Measurements from ENCODE around the gene MDN1.
"Not testable (repeated sequence)": the region's sequence is repeated elsewhere in the genome, so short reads cannot be mapped to it uniquely, and the experiment has no call there.

The MDN1 gene

DNA sequence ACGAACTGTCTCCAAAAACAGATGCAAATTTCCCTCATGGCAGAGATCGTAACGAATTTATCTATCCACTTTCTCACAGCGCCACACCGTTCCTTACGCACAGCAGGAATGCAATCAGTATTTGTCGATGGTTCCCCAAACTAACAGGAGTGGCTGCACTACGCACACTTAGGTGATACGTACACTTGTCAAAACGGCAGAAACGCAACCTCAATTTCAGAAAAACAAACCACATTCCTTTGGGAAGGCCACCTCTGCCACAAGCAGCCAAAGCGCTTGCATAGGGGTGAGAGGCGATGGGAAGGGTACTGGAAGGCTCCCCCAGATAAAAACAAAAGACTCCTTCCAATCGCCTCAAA lies 638 bp downstream of the MDN1 start:
- no peak for DNase-seq (ENCODE audit: low read depth)

DNA sequence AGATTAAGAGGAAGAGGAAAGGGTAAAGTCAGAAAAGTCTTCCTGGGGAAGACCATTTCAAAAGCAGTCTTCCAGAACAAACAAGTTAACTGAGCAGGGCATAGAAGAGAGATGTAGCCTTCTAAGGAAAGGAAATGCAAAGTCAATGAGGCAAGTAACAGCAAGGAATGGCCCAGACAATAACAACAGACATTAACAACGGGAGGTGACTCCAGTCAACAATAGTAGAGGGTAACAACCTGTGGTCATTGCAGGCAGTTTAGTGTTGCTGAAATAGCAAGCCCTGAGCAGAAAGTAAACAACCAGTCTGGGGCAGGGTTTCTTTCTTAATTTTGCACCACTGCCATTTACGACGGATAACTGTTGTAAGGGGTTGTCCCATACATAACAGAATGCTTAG lies 2.1 kb downstream of the MDN1 start:
- DNase-seq (ENCODE audit: low read depth), result no peak

DNA sequence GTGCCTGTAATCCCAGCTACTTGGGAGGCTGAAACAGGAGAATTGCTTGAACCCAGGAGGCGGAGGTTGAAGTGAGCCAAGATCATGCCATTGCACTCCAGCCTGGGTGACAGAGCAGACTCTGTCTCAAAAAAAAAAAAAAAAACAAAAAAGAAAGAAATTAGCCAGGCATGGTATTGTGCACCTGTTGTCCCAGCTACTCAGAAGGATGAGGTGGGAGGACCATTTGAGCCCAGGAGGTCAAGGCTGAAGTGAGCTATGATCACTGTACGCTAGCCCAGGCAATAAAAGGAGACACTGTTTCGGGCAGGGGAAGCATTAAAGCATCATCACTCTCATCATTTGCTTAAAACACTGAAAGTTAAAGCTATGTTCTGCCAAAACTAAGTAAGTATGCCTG lies 6.2 kb downstream of the MDN1 start:
- not testable (repeated sequence) for DNase-seq (ENCODE audit: low read depth)

DNA sequence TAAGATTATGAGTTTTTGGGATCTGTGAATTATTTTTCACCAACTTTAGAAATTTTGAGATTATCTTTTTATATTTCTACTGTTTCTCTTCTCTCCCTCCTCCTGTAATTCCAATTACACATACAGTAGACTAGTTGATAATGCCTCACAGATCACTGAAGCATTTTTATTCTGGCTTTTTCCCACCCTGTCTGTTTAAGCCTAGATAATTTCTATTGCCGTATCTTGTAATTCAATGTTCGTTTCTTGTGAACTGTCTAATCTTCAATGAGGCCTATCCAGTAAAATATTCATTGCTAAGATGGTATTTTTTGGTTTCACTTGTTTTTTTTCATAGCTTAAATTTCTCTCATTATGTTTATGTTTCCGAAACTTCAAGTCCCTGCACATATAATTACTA lies 12.0 kb downstream of the MDN1 start:
- DNase-seq (ENCODE audit: low read depth), result no peak

DNA sequence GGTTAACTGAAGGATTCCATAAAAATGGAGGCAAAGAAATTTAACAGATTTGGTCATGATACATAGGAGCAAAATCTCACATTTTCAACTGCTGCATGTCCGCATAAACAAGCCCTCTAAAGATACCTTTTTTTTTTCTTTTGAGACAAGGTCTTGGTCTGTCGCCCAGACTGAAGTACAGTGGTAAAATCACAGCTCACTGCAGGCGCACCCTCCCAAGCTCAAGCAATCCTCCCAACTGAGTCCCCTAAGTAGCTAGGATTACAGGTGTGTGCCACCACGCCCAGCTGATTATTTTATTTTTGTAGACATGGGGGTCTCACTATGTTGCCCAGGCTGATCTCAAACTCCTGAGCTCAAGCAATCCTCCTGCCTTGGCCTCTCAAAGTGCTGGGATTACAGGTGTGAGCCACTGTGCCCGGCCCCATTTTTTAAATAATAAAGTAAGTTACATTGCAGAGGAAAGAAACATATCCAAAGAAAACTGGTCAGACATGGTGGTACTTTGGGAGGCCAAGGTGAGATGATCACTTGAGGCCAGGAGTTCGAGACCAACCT lies 13.7 kb downstream of the MDN1 start:
- no peak for DNase-seq (ENCODE audit: low read depth)

DNA sequence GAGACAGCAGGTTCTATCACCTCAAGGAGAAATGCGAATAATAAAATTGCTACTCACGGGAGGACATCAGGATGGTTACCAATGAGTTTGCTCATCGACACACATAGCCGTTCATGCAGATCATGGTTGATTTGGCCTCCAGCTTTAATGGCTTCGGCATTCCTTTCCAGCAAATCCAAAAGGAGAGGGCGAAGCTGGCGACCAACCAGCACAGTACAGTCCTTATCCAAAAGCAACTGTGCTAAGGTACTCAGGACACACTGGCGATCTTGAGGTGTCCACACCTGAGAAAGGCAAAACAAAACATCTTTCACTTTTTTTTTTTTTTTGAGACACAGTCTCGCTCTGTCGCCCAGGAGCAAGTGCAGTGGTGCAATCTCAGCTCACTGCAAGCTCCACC lies 16.3 kb downstream of the MDN1 start:
- no peak for DNase-seq (ENCODE audit: low read depth)

DNA sequence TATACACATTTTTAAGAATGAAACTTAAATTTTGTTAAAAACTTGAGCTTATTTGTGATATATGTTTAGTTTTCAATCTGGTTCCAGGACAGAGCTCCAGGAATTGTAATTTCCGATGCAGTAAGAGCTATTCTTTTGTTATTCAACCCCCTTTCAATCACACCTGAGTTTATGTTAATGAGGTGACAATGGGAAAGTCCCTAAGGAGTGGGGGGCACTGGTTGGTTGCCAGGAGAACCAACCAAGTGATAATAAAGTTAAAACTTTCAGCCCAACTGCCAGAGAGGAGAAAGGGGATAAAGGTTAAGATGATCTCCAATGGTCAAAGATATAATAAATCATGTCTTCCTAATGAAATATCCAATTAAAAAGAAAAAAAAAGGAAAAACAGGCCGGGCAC lies 19.8 kb downstream of the MDN1 start:
- no peak for DNase-seq (ENCODE audit: low read depth)

DNA sequence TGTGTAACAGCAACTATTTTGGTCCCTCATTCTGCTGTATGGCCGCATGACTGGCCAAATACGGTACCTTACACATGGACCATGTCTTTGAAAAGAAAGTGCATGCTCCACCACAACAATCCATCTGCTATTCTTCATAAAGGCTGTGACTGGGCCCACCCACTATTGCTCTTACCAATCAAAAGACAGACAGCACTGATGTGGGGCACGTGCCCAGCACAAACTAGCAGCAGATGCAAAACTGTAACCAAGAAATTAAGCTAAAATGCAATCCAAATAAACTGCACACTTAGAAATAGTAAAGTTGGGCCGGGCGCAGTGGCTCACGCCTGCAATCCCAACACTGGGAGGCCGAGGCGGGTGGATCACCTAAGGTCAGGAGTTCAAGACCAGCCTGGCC lies 20.5 kb downstream of the MDN1 start:
- DNase-seq (ENCODE audit: low read depth), result no peak

DNA sequence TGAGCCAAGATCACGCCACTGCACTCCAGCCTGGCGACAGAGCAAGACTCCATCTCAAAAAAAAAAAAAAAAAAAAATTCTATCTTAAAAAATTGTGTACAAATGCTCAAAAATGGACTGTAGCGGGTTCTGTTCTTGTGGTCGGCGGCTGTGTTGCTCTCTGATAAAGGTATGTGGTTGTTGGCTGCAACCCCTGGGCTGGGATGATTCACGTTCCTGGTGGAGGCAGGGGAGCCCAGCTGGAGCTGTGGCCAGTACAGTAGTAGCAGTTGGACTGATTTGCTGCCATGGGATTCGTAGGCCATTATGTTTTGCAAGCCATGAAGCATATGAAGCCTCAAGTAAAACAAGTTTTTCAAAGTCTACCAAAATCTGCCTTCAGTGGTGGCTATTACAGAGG lies 22.3 kb downstream of the MDN1 start:
- no peak for DNase-seq (ENCODE audit: low read depth)

- DNase-seq (ENCODE audit: low read depth), result no peak
These were observed 25.3 kb downstream of the MDN1 start for GRCh38 chr6:89794324-89794723.

DNA sequence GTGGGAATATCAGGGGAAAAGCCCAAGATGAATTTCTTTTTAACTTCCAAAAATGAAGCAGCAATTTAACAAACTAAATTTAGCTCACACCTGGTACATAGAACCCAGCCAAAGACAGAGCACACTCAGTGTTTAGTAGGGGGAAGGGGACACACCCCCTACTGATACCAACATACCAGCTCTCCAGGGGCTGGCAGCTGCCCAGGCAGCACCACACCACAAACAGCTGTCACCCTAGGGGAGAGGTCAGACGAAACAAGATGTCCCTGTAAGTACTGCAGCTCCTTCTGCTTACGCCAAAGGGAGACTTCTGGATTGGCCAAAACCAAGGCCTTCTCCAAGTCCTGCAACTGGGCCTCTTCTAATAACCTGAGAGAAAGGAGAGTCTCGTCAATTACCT lies 26.0 kb downstream of the MDN1 start:
- no peak for DNase-seq (ENCODE audit: low read depth)

- DNase-seq (ENCODE audit: low read depth), result no peak
These were observed 26.7 kb downstream of the MDN1 start for GRCh38 chr6:89792881-89793280.

GRCh38 chr6:89790403-89790802 lies 29.2 kb downstream of the MDN1 start:
- no peak for DNase-seq (ENCODE audit: low read depth)

DNA sequence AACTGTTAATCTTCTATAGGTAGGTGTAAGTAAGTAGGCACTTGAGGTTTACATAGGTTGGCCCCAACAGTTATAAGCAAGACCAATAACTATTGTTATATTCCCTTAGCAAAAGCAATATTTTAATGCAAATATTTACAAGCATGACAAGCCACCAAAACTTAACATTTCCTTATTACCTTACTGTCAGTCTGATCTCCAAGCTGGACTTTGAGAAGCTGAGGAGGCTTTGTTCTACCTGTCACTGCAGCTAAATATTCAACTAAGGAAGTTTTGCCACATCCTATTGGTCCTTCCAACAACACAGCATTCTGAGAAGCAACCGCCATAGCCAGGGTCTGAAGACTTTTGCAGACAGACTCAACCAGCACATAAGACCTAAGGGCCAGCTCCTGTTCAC lies 29.6 kb downstream of the MDN1 start:
- no peak for DNase-seq (ENCODE audit: low read depth)

DNA sequence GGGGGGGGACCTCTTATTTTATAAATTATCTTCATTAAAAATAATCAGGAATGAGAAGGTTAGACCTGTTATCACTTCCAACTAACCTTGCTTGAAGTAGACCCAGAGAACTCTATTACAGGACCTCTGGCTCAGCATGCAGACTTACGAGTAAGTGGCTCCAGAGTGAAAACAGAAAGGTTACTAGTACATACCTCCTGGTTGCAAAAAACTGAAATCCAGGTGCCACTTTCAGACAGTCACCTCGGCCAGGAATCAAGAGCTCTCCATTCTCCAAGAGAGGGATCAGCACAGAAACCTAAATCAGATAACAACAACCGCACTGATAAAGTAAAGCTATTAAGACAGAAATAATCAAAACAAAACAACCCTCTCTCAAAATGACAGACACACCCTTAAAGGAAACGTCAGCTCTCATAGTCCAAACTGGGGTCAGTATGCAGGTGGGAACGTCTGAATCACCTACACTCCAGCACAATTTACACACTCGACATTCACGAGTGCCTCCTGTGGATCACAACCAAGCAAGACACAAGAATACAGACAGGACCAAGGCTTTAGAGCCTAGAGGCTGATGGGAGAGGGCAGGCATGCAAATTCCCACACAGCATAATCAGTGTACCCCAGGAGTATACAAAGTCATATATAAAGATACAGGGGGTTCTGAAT lies 31.8 kb downstream of the MDN1 start:
- no peak for DNase-seq (ENCODE audit: low read depth)

GRCh38 chr6:89786970-89787369 lies 32.6 kb downstream of the MDN1 start:
- no peak for DNase-seq (ENCODE audit: low read depth)

- DNase-seq (ENCODE audit: low read depth), result no peak
These were observed 34.8 kb downstream of the MDN1 start for GRCh38 chr6:89784838-89785237.

- not testable (repeated sequence) for DNase-seq (ENCODE audit: low read depth)
These were observed 36.3 kb downstream of the MDN1 start for GRCh38 chr6:89783293-89783692.

DNA sequence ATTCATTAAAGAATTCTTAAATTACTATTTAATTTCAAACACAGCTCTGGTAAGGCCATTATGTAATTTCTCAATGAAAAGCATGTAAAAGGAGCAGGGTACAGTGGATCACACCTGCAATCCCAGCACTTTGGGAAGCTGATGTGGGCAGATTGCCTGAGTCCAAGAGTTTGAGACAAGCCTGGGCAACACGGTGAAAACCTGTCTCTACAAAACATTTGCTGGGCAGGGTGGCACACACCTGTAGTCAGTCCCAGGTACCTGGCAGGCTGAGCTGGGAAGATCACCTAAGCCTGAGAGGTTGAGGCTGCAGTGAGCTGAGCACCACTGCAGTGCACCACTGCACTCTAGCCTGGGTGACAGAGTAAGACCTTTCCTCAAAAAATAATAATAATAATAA lies 37.4 kb downstream of the MDN1 start:
- no peak for DNase-seq (ENCODE audit: low read depth)

- DNase-seq (ENCODE audit: low read depth), result no peak
These were observed 38.2 kb downstream of the MDN1 start for GRCh38 chr6:89781070-89782034.

DNA sequence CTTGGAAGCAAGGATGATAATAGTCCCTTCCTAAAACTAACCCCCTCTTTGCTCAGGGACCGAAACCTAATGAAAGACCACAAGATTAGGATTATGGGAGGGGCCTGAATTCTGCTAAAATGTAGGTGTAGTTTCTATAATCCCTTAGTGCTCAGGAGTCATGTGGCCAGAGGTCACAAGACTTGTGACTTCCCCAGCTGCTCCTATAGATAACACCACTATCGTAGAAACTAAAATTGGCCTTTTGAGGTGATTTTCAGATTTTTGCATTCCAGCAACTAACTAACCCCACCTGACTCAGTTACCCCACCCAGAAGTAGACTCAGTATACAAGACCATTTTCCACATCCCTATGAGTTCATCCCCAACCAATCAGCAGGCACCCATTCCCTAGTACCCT lies 42.1 kb downstream of the MDN1 start:
- no peak for DNase-seq (ENCODE audit: low read depth)

DNA sequence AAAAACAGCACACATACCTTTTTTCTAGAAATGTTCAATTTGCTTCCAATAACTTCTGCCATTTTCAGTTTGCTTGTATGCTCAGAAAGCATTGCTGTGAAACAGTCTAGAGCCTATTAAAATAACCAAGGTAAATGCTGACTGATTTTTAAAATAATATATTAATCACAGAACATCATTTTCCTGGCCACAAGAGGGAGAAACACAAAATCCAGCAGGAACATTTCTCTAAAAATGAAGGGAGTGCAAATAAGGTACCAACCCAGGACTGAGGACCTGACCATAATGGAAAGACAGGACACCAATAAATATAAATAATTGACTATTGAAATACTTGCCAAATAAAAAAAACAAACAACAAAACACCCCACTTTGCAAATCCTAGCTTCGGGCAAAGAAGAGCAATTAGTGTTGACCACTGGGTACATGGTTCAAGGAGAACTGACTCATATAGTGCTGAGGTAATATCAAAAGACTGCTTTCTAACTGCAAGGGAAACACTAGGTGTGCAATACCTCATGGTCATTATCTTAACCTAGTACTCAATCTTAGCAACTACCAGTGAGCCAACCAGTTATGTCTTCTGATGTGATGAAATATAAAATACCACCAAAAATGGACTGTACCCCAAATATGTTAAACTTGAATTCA lies 42.9 kb downstream of the MDN1 start:
- DNase-seq (ENCODE audit: low read depth), result no peak

GRCh38 chr6:89775150-89775549 lies 44.4 kb downstream of the MDN1 start:
- no peak for DNase-seq (ENCODE audit: low read depth)

Data from HS-5 (cell line).